ENCODE data around the gene GPC4.
"Not testable (repeated sequence)": the region's sequence is repeated elsewhere in the genome, so short reads cannot be mapped to it uniquely, and the experiment has no call there.

Gene GPC4

GRCh38 chrX:133305348-133305747 lies 109.9 kb downstream of the GPC4 start:
- DNase-seq (ENCODE audit: low spot score), result no peak

GRCh38 chrX:133302775-133303445 lies 112.4 kb downstream of the GPC4 start:
- DNase-seq (ENCODE audit: low spot score), result no peak

GRCh38 chrX:133300591-133300990 lies 114.7 kb downstream of the GPC4 start:
- DNase-seq (ENCODE audit: low spot score), result no peak

- DNase-seq (ENCODE audit: low spot score), result no peak
Measured at GRCh38 chrX:133297284-133297683, 118.0 kb downstream of the GPC4 start.

- DNase-seq (ENCODE audit: low spot score), result no peak
Measured at GRCh38 chrX:133294126-133294525, 121.2 kb downstream of the GPC4 start.

GRCh38 chrX:133290076-133290475 lies 125.2 kb downstream of the GPC4 start:
- no peak for DNase-seq (ENCODE audit: low spot score)

GRCh38 chrX:133287860-133288259 lies 127.4 kb downstream of the GPC4 start:
- DNase-seq (ENCODE audit: low spot score), result no peak

- no peak for DNase-seq (ENCODE audit: low spot score)
Measured at GRCh38 chrX:133285341-133285740, 129.9 kb downstream of the GPC4 start.

GRCh38 chrX:133279112-133279730 lies 136.1 kb downstream of the GPC4 start:
- DNase-seq (ENCODE audit: low spot score), result not testable (repeated sequence)

- no peak for DNase-seq (ENCODE audit: low spot score)
Measured at GRCh38 chrX:133273180-133273579, 142.1 kb downstream of the GPC4 start.

- no peak for DNase-seq (ENCODE audit: low spot score)
Measured at GRCh38 chrX:133269168-133269567, 146.1 kb downstream of the GPC4 start.

- DNase-seq (ENCODE audit: low spot score), result no peak
Measured at GRCh38 chrX:133267621-133268020, 147.7 kb downstream of the GPC4 start.

GRCh38 chrX:133265331-133265730 lies 150.0 kb downstream of the GPC4 start:
- no peak for DNase-seq (ENCODE audit: low spot score)

- no peak for DNase-seq (ENCODE audit: low spot score)
Measured at GRCh38 chrX:133258481-133258880, 156.8 kb downstream of the GPC4 start.

GRCh38 chrX:133254666-133255065 lies 160.6 kb downstream of the GPC4 start:
- DNase-seq (ENCODE audit: low spot score), result no peak

- no peak for DNase-seq (ENCODE audit: low spot score)
Measured at GRCh38 chrX:133251204-133251603, 164.1 kb downstream of the GPC4 start.

- DNase-seq (ENCODE audit: low spot score), result no peak
Measured at GRCh38 chrX:133250184-133251100, 164.8 kb downstream of the GPC4 start.
